IPS DF 4.7 (cell line): ENCODE data around the gene WIPF1.

ENCODE experiments used
- DNase-seq: peaks from one replicate; pipeline ENCODE4 v3.0.0-alpha.2; 2013; ENCODE audit warnings: low spot score; ENCODE audit errors: extremely low read depth

Gene WIPF1

GRCh38 chr2:174544156-174544555 is 53.4 kb downstream of the WIPF1 start:
- DNase-seq: no peak

DNA sequence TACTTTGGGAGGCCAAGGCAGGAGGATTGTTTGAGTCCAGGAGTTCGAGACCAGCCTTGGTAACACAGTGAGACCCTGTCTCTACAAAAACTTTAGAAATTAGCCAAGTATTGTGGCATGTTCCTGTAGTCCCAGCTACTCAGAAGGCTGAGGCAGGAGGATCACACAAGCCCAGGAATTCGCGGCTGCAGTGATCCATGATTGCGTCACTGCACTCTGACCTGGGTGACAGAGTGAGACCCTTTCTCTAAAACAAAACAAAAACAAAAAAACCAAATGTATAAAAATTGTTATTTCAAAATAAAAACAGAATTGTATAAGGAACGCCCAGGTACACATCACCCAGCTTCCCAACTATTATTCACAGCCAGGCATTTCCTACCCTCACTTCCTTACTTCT is 56.7 kb downstream of the WIPF1 start:
- no peak for DNase-seq

DNA sequence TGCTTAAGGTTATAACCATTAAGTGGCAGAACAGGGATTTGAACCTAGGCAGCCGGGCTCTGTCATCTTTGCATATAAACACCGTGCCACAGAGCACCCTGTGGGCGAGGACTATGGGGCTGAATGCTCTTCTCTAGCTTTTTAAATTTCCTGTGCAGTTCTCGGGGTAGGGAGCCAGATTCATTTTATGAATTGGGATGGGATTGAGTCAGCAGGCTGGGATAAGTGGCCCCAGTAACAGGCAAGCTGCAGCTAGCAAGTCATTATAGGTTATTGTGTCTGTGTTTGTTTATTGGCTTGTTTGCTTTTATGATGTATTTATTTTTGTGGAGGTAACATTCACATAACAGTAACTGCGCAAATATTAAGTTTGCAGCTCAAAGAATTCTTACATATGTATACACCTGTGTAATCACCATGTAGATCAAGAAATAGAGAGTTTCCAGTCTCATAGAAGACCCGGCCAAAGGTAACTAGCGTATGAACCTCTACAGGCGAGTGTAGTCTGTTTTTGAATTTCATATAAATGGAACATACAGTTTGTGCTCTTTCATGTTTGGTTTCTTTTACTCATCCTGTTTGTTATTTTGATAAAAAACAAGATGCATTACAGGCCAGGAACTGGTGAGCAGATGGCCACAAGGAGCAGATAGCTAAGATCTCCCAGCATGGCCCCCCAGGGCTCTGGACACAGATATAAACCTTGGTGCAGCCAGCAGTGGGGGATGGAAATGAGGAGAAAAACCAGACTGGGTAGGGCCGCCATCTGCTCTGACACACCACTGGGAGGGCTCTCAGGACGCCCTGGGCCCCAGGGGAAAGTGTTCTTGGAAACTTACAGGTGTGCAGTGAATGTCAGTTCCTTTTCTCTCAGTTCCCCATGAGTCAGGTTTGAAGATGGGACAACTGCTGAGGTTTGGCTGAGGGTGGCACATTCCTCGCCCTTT is 61.6 kb downstream of the WIPF1 start:
- DNase-seq: no peak

DNA sequence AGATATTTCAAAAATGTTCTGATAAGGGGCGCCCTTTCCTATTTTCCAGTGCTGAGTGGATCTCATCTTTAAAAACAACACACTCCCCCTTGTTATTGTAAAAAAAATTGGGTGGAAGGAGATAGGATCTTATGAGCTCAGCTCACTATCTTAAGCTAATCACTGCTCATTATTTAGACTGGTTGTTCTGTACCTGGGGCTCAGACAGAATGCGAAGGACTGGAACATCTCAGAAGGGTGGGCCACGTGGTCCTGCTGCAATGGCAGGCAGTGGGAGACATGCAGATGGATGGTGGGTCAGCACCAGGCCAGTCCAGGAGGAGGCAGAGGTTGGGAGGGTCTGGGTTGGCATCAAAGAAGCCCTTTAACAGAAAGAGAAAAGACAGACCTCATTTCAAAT is 62.5 kb downstream of the WIPF1 start:
- DNase-seq: no peak

DNA sequence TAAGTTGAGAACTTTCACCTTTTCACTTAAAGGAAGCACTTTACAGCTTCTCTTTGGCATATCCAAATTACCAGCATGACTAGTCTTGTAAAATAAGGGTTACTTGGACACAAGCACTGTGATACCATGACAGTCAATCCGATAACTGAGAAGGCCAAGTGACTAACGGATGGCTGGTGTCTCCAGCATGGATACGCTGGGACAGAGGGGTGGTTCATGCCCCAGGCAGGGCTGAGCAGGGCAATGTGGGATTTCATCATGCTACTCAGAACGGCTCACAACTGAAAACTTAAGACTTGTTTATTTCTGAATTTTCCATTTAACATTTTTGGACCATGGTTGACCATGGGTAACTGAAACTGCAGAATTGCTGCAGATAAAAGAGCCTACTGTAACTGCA is 67.7 kb downstream of the WIPF1 start:
- no peak for DNase-seq

- DNase-seq: no peak
Observed at GRCh38 chr2:174527959-174528358, 69.6 kb downstream of the WIPF1 start.

- no peak for DNase-seq
Observed at GRCh38 chr2:174527101-174527721, 70.4 kb downstream of the WIPF1 start.

- DNase-seq: no peak
Observed at GRCh38 chr2:174524527-174524926, 73.1 kb downstream of the WIPF1 start.

GRCh38 chr2:174522553-174522952 is 75.1 kb downstream of the WIPF1 start:
- DNase-seq: no peak

- DNase-seq: no peak
Observed at GRCh38 chr2:174518395-174518794, 79.2 kb downstream of the WIPF1 start.

DNA sequence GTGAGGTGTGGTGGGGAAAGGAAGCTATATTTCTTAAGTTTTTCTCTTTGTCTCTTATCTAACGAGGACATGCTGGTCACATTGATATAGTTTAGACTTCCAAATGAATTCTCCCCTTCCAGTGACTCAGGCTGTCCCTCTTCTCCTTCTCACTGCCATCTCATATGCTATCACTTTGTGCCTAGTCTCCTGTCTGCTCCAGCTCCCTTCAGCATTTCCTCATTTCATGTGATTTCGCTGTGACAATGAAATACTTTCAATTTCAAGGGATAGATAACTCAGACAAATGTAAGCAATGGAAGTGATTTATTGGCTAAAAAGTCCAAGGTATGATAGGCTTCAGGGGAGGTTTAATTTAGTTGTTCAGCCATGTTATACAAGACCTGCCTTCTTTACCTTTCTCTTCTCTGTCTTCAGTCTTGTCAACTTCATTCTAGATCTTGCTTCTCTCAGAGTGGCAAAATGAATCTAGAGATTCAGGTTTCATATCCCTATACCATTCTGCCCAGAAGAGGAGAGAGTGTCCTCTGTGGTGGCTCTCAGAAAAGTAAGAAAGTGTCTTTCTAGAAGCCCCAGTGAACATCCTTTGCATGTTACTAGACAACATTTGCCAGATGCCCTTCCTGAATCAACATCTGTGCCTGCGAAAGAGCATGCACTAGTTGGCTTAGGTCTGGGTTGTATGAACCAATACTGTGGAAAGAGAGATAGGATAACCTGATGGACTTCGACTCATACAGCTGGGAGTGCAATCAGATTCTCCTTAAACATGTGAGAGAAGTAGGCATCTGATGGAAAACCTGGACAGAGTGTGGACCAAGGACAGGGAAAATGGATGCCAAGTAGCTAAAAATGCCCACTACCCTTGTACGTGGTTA is 80.9 kb downstream of the WIPF1 start:
- DNase-seq: no peak

- DNase-seq: no peak
Observed at GRCh38 chr2:174512345-174512744, 85.3 kb downstream of the WIPF1 start.

DNA sequence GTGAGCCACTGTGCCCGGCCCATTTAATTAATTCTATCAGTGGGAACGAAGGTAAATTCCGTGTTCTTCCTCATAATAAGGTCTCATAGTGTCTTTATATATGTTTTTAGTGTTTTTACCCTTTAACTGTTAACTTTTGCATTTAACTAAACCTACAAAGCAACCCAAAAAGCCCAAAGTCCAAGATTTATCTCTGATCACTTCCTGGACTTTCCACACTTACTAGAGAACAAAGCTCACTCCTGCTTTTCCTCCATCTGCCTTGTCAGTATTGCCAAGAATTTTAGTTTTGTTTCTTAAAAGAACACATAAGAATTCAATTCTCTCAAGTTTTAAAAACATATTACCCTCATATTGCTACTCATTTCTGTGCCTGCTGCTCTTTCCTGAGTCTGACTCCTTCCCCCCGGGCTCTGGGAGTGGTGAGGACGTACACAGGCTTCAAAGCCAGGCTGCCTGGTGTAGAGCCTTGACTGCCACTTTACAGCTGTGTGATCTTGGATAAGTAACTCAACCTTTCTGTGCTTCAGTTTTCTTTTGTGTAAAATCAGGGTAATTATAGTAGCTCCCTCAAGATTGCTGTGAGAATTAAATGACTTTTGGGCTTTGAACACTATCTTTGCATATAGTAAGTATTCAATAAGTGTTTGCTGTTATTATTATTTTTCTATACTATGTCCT is 85.9 kb downstream of the WIPF1 start:
- no peak for DNase-seq

GRCh38 chr2:174510583-174511189 is 86.9 kb downstream of the WIPF1 start:
- DNase-seq: no peak
